ENCODE results near the gene BRINP3. TPM values are rescaled to one million over a fixed set of nuclear protein-coding genes. Genes with fewer than 3 reads are reported as not detected.

Gene BRINP3
- polyA plus RNA-seq, 2 of the 4 experiments (the other 2 are of a cell fraction): not detected

DNA sequence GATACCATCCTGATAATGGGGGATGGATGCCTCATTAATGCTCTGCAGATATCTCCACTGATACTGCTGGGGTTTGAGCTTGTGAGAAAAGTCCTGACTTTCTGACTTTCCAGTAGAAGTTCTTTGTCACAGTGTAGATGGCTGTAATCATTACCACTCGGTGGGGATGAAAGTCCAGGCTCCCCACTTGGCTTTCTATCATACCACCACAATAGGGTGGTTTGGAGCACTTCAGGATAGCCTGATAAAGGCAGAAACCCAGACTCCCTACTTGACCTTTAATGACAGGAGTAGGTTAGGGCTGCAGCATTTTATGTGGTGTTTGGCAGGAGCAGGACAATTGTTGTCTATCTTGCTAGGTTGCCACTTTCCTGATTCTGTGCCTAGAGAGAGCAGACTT lies 294.1 kb downstream of the BRINP3 start (continued):
- TF ChIP-seq RCOR1 (IDR thresholded peaks at IDR 0.05; ENCODE audit: low read depth, low read length): no peak
- TF ChIP-seq MAZ (IDR thresholded peaks at IDR 0.05; ENCODE audit: borderline replicate concordance, low read depth, low read length): no peak
- TF ChIP-seq HOXA7 (CRISPR knock-in tag; IDR thresholded peaks at IDR 0.05): no peak
- no peak for TF ChIP-seq USF2 (IDR thresholded peaks at IDR 0.05)
- TF ChIP-seq CHD2 (IDR thresholded peaks at IDR 0.05; ENCODE audit: low read length, partially characterized antibody): no peak
- no peak for TF ChIP-seq RNF2 (IDR thresholded peaks at IDR 0.05; ENCODE audit: borderline replicate concordance, low read depth)

DNA sequence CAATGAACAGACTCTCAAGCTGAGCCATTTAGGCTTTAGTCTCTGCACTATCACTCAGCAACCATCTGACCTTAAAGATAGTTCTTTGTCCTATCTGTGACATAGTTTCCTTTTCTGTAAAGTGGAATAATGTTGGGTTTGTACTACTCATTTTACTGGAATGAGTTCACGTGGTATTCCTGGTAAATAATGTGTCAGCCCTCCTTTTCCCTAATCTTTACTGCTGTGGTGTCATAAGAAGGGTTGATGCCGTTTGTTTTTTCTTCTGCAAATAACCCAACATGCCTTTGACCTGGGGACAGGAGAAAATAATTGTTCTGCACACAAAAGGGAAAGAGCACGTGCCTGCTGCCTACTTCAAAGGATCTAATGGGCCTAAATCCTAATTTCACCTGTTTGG lies 297.8 kb downstream of the BRINP3 start:
- Histone ChIP-seq H3K4me3 (no peak overlapping the region), H3K27ac (0 out of 6 replicates have a peak overlapping the region, but pooled peaks of 1 of the 2 experiments have one; percentile 6), H3K4me1 (peaks cover 9% of the 10 kb centered on the region; the same call in 2 of the 3 replicates), H3K4me2 (peak overlapping the region; percentile 20; the same call in 2 of the 3 replicates), H3K9me3 (no peaks in the 10 kb centered on the region)
- 6% methylated on average over 3 of the region's 3 CpGs for WGBS (ENCODE audit: missing lambda C conversion rate)
- TF ChIP-seq RCOR1 (IDR thresholded peaks at IDR 0.05; ENCODE audit: low read depth, low read length) (no peak), PHF8 (IDR thresholded peaks at IDR 0.05; ENCODE audit: borderline replicate concordance, low read depth) (no peak), FOSB (CRISPR knock-in tag; IDR thresholded peaks at IDR 0.05) (no peak), FOXS1 (CRISPR knock-in tag; IDR thresholded peaks at IDR 0.05) (no peak), SMC3 (IDR thresholded peaks at IDR 0.05) (no peak), GATA3 (IDR thresholded peaks at IDR 0.05; ENCODE audit: borderline replicate concordance) (peak; percentile 22; the same call in 1 of the 2 replicates), MAX (IDR thresholded peaks at IDR 0.05) (0 out of 2 replicates have a peak, but pooled peaks have one; percentile 42), POLR2A (IDR thresholded peaks at IDR 0.05; ENCODE audit: low read length) (no peak), TFCP2L1 (CRISPR knock-in tag; IDR thresholded peaks at IDR 0.05) (no peak), TP53 (CRISPR knock-in tag; IDR thresholded peaks at IDR 0.05) (no peak), ZNF302 (CRISPR knock-in tag; IDR thresholded peaks at IDR 0.05) (no peak), NR3C1 (IDR thresholded peaks at IDR 0.05) (no peak), JUNB (IDR thresholded peaks at IDR 0.05) (peak; percentile 28; the same call in 1 of the 2 replicates)
- TF ChIP-seq, protein P1, sequence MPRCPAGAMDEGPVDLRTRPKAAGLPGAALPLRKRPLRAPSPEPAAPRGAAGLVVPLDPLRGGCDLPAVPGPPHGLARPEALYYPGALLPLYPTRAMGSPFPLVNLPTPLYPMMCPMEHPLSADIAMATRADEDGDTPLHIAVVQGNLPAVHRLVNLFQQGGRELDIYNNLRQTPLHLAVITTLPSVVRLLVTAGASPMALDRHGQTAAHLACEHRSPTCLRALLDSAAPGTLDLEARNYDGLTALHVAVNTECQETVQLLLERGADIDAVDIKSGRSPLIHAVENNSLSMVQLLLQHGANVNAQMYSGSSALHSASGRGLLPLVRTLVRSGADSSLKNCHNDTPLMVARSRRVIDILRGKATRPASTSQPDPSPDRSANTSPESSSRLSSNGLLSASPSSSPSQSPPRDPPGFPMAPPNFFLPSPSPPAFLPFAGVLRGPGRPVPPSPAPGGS (IDR thresholded peaks at IDR 0.05): no peak
- TF ChIP-seq, protein P2, sequence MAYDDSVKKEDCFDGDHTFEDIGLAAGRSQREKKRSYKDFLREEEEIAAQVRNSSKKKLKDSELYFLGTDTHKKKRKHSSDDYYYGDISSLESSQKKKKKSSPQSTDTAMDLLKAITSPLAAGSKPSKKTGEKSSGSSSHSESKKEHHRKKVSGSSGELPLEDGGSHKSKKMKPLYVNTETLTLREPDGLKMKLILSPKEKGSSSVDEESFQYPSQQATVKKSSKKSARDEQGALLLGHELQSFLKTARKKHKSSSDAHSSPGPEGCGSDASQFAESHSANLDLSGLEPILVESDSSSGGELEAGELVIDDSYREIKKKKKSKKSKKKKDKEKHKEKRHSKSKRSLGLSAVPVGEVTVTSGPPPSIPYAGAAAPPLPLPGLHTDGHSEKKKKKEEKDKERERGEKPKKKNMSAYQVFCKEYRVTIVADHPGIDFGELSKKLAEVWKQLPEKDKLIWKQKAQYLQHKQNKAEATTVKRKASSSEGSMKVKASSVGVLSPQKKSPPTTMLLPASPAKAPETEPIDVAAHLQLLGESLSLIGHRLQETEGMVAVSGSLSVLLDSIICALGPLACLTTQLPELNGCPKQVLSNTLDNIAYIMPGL (CRISPR knock-in tag; IDR thresholded peaks at IDR 0.05; ENCODE audit: borderline replicate concordance): no peak
- ATAC-seq (peak; percentile 39 to 59; a peak in 4 of 6 replicates), DNase-seq (ENCODE audit: low read depth in 1 of 2, low spot score in 1 of 2) (peak; percentile 2 to 32), FAIRE-seq (no peak)
- CTCF ChIA-PET: no interaction called here
- POLR2A ChIA-PET: no interaction called here

GRCh38 chr1:190178827-190179226 lies 298.8 kb downstream of the BRINP3 start:
- FAIRE-seq (no peak), ATAC-seq (no peak)
- CTCF ChIA-PET: no interaction called here

More at GRCh38 chr1:190178827-190179226, 298.8 kb downstream of the BRINP3 start:
- Histone ChIP-seq H3K9me3 (no peaks in the 10 kb centered on the region), H3K4me1 (peaks cover 9% of the 10 kb centered on the region; the same call in 2 of the 3 replicates), H3K4me2 (no peak overlapping the region), H3K4me3 (no peak overlapping the region), H3K27ac (no peak overlapping the region)
- 71% methylated on average over 2 of the region's 2 CpGs for WGBS (ENCODE audit: missing lambda C conversion rate)
- TF ChIP-seq ZFP36 (IDR thresholded peaks at IDR 0.05; ENCODE audit: borderline replicate concordance, partially characterized antibody) (no peak), MAFK (IDR thresholded peaks at IDR 0.05; ENCODE audit: partially characterized antibody) (peak; percentile 70), KDM1A (IDR thresholded peaks at IDR 0.05; ENCODE audit: low read depth) (no peak), RAD21 (conservative IDR thresholded peaks at IDR 0.05 in 1 of 2, IDR thresholded peaks at IDR 0.05 in 1 of 2) (no peak)
- no peak for DNase-seq (ENCODE audit: low read depth in 1 of 2, low spot score in 1 of 2)
- POLR2A ChIA-PET: no interaction called here
